Hepatocyte (in vitro differentiated cells): ENCODE measurements around the gene IYD. TPM values are rescaled to one million over a fixed set of nuclear protein-coding genes. Genes with fewer than 3 reads are reported as not detected.

Experiments used
- DNase-seq: peaks from one replicate; pipeline ENCODE4 v3.0.0-alpha.2; 2016; ENCODE audit warnings: low spot score
- H2AFZ ChIP-seq: fragments of 200-600 bp; sonication (generic); 2 replicates; pipeline ENCODE4 v1.6.0; 2016; ENCODE audit warnings: antibody characterized with exemption, mild to moderate bottlenecking
- H3K27ac ChIP-seq: fragments of 200-600 bp; sonication (generic); 2 replicates; pipeline ENCODE4 v1.5.1; 2016; ENCODE audit warnings: mild to moderate bottlenecking
- H3K27me3 ChIP-seq: fragments of 200-600 bp; sonication (generic); 2 replicates; pipeline ENCODE4 v1.6.1; 2016
- H3K36me3 ChIP-seq: fragments of 200-600 bp; sonication (generic); replicated peaks from 2 replicates; pipeline ENCODE4 v1.5.1; 2016; ENCODE audit warnings: low read depth; ENCODE audit not compliant: insufficient read depth
- H3K4me1 ChIP-seq: fragments of 200-600 bp; sonication (generic); 2 replicates; pipeline ENCODE4 v1.5.1; 2016; ENCODE audit warnings: mild to moderate bottlenecking, moderate library complexity; ENCODE audit not compliant: insufficient read depth
- H3K4me2 ChIP-seq: fragments of 200-600 bp; sonication (generic); 2 replicates; pipeline ENCODE4 v1.6.0; 2016
- H3K4me3 ChIP-seq: fragments of 200-600 bp; sonication (generic); 2 replicates; pipeline ENCODE4 v1.5.1; 2016; ENCODE audit warnings: mild to moderate bottlenecking
- H3K79me2 ChIP-seq: fragments of 200-600 bp; sonication (generic); 2 replicates; pipeline ENCODE4 v1.6.0; 2017; ENCODE audit warnings: mild to moderate bottlenecking
- H3K9me2 ChIP-seq: fragments of 200-600 bp; sonication (generic); replicated peaks from 2 replicates; pipeline ENCODE4 v1.6.0; 2017; ENCODE audit warnings: mild to moderate bottlenecking; ENCODE audit not compliant: insufficient read depth
- H3K9me3 ChIP-seq: fragments of 200-600 bp; sonication (generic); 2 replicates; pipeline ENCODE4 v1.5.1; 2016; ENCODE audit warnings: low read depth, mild to moderate bottlenecking
- H4K20me1 ChIP-seq: fragments of 200-600 bp; sonication (generic); 2 replicates; pipeline ENCODE4 v1.6.0; 2016; ENCODE audit warnings: mild to moderate bottlenecking; ENCODE audit not compliant: insufficient read depth, poor library complexity, severe bottlenecking
- EZH2 ChIP-seq: fragments of 200-600 bp; sonication (generic); IDR thresholded peaks from 2 replicates; pipeline ENCODE4 v1.6.1; 2016; ENCODE audit warnings: antibody characterized with exemption, mild to moderate bottlenecking, borderline replicate concordance
- EZH2phosphoT487 ChIP-seq: fragments of 200-600 bp; sonication (generic); IDR thresholded peaks from one replicate; pipeline ENCODE4 v1.6.1; 2018; ENCODE audit warnings: antibody characterized with exemption, mild to moderate bottlenecking, low read depth, moderate library complexity; ENCODE audit not compliant: unreplicated experiment, severe bottlenecking
- WGBS: methylation state at CpG from one replicate; pipeline ENCODE4 v1.1.6; 2016; ENCODE audit warnings: low lambda C conversion rate; ENCODE audit errors: missing lambda C conversion rate; 5-methylcytosine and 5-hydroxymethylcytosine counted together
- polyA plus RNA-seq: library from polyadenylated mRNA; unstranded; fragments of >200 nt; fragmentation: Nextera tagmentation; extraction: Ambion mirVana; gene quantifications from 2 replicates; pipeline ENCODE4 v1.2.1, GENCODE V29; 2016
- total RNA-seq: library from RNA; depleted of rRNA; stranded (reverse); fragments of >200 nt; gene quantifications from 2 replicates; pipeline ENCODE4 v1.2.3, GENCODE V29; 2014
- TF ChIP-seq, protein P1 (sequence below): fragments of 200-600 bp; sonication (generic); IDR thresholded peaks from 2 replicates; pipeline ENCODE4 v1.5.1; 2016; ENCODE audit warnings: antibody characterized with exemption, mild to moderate bottlenecking; ENCODE audit not compliant: poor library complexity

IYD gene
- total and polyA plus RNA-seq, 2 experiments from 2014 or later: 3.1 to 8.5 TPM

DNA sequence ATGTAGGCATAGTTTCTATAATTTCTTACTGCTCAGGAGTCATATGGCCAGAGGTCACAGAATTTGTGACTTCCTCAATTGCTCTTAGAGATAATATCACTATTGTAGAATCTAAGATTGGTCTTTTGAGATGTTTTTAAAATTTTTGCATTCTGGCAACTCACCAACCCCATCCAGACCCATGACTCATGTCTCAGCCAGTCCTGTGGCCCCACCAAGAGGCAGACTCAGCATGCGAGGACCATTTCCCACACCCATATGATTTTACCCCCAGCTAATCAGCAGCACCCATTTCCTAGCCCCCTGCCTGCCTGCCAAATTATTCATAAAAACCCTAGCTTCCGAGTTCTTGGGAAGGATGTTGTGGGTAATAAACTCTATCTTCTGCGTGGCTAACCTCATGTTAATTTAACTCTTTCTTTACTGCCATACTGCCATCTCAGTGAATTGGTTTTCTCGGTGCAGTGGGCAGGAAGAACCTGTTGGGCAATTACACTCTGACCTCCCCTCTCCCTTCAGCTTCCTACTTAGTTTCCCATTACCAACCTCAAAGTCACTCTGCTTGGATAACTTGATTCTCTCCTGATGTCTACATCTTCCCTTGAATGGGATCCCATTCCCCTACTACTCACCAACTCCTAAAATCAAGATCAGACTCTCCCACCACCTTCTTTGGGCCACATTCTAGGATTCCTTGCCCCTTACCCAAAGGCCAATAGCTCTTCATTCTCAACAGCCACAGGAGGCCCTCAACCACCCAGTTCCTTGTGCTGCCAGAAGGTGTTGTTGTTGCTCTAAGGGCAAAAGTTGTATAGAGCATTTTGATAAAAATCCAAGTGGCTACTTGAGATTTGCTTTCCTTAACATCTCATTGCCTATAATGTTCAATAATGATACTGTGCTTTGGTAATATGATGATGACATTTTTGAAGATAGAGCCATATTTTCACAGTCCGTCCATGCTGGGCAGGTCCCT lies 16.2 kb upstream of the IYD start:
- no peak for DNase-seq
- Histone ChIP-seq H3K4me3 (no peak overlapping the region), H2AFZ (no peak overlapping the region), H4K20me1 (no peaks in the 10 kb centered on the region), H3K27me3 (no peaks in the 10 kb centered on the region), H3K9me3 (no peaks in the 10 kb centered on the region), H3K4me2 (no peak overlapping the region), H3K9me2 (no peaks in the 10 kb centered on the region), H3K27ac (no peak overlapping the region), H3K36me3 (no peaks in the 10 kb centered on the region), H3K79me2 (no peaks in the 10 kb centered on the region), H3K4me1 (no peaks in the 10 kb centered on the region)
- TF ChIP-seq EZH2 (no peak), EZH2phosphoT487 (no peak)
- TF ChIP-seq, protein P1, sequence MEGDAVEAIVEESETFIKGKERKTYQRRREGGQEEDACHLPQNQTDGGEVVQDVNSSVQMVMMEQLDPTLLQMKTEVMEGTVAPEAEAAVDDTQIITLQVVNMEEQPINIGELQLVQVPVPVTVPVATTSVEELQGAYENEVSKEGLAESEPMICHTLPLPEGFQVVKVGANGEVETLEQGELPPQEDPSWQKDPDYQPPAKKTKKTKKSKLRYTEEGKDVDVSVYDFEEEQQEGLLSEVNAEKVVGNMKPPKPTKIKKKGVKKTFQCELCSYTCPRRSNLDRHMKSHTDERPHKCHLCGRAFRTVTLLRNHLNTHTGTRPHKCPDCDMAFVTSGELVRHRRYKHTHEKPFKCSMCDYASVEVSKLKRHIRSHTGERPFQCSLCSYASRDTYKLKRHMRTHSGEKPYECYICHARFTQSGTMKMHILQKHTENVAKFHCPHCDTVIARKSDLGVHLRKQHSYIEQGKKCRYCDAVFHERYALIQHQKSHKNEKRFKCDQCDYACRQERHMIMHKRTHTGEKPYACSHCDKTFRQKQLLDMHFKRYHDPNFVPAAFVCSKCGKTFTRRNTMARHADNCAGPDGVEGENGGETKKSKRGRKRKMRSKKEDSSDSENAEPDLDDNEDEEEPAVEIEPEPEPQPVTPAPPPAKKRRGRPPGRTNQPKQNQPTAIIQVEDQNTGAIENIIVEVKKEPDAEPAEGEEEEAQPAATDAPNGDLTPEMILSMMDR: no peak
- 84% methylated on average over 5 of the region's 5 CpGs for WGBS

DNA sequence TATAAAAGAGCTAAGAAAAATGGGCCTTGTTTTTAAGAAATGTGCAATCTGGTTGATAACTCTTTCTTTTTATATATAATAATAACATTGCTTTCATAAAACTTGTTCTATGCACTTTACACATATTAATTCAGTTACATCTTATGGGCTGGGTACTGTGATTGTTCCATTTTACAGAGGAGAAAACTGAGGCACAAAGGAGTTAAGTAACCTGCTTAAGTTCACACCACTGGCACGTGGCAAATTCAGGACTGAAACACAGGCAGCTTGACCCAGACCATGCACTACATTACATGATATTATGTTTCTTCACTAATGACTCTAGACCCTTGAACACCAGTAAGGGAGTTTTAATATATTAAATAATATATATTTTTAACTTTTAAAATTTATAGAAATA lies 15.4 kb upstream of the IYD start:
- H3K4me3 ChIP-seq: no peak overlapping the region
- no peak overlapping the region for H2AFZ ChIP-seq
- no peaks in the 10 kb centered on the region for H3K9me3 ChIP-seq
- H3K27ac ChIP-seq: no peak overlapping the region
- H3K4me1 ChIP-seq: no peaks in the 10 kb centered on the region
- H3K79me2 ChIP-seq: no peaks in the 10 kb centered on the region
- WGBS: 84% methylated on average over 1 of the region's 1 CpG
- no peaks in the 10 kb centered on the region for H3K9me2 ChIP-seq
- H4K20me1 ChIP-seq: no peaks in the 10 kb centered on the region
- TF ChIP-seq EZH2 (no peak), EZH2phosphoT487 (no peak)
- TF ChIP-seq, protein P1: no peak
- no peaks in the 10 kb centered on the region for H3K27me3 ChIP-seq
- H3K4me2 ChIP-seq: no peak overlapping the region
- no peaks in the 10 kb centered on the region for H3K36me3 ChIP-seq
- no peak for DNase-seq

DNA sequence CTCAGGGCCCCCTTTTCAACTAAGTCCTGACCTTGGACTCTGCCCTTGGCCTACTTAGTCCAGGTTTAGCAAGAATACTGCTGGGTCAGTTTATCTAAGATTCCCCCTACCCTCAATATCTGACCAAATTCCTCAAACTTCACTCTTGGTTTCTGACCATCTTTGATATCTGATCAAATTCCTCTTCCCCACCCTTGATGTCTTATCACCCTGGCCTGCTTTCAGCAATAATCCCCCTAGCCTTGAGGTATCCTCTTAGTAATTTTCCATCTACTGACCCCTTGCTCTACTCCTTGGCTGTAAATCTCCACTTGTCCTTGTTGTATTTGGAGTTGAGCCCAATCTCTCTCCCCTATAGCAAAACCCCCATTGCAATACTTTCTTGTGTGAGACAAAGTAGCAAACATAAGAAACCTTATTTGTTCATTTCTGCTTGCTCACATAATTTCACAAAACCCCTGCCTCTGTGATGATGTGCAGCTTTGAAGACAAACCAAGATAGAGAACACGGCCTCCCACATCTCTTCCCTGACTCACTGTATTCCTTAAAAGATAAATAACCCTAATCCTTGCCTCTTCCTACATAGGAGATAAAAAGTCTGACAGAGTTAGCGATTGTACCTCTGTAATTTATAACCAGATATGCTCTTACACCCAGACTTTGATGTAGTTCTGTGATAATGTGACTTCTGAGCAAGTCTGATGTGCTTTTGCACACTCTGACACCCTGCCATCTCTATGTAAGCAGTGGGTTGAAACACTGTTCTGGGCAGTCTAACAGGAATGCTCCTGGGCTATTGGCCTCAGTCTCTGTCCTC lies 13.8 kb upstream of the IYD start:
- H2AFZ ChIP-seq: no peak overlapping the region
- no peaks in the 10 kb centered on the region for H3K79me2 ChIP-seq
- no peaks in the 10 kb centered on the region for H3K9me3 ChIP-seq
- H3K9me2 ChIP-seq: no peaks in the 10 kb centered on the region
- TF ChIP-seq EZH2 (no peak), EZH2phosphoT487 (no peak)
- TF ChIP-seq, protein P1: no peak
- H4K20me1 ChIP-seq: no peaks in the 10 kb centered on the region
- no peak overlapping the region for H3K4me2 ChIP-seq
- no peak overlapping the region for H3K4me3 ChIP-seq
- no peaks in the 10 kb centered on the region for H3K27me3 ChIP-seq
- no peak for DNase-seq
- H3K27ac ChIP-seq: no peak overlapping the region
- no peaks in the 10 kb centered on the region for H3K4me1 ChIP-seq
- WGBS: 14% methylated on average over 2 of the region's 2 CpGs
- no peaks in the 10 kb centered on the region for H3K36me3 ChIP-seq
